Gastroesophageal sphincter (tissue), 4 donors: ENCODE measurements around the gene IL12B. TPM values are rescaled to one million over a fixed set of nuclear protein-coding genes. Genes with fewer than 3 reads are reported as not detected.

Source experiments
- ATAC-seq: fragments of 150-250 bp; one replicate; pipeline ENCODE4 v1.9.1; 2016; ENCODE audit warnings: mild to moderate bottlenecking, moderate library complexity
- H3K27ac ChIP-seq, 4 donors: fragments of 200-600 bp; sonication (generic) in 3 of 4; 1 replicate in 3 of 4; 2 replicates in 1 of 4; pipeline ENCODE4 v1.5.1; 2016 to 2019
- H3K27me3 ChIP-seq: fragments of 200-600 bp; sonication (generic); one replicate; pipeline ENCODE4 v1.5.1; 2019
- H3K36me3 ChIP-seq, 2 donors: fragments of 200-600 bp; sonication (generic); one replicate each; pipeline ENCODE4 v1.5.1; 2019; ENCODE audit warnings: control low read depth in 1 of 2
- H3K4me1 ChIP-seq, 3 donors: fragments of 200-600 bp; sonication (generic); 1 replicate in 2 of 3; 2 replicates in 1 of 3; pipeline ENCODE4 v1.5.1; 2016 to 2019; ENCODE audit warnings: control low read depth in 2 of 3
- H3K4me3 ChIP-seq, 2 donors: fragments of 200-600 bp; sonication (generic); one replicate each; pipeline ENCODE4 v1.5.1; 2019; ENCODE audit warnings: mild to moderate bottlenecking in 1 of 2, moderate library complexity in 1 of 2
- H3K9me3 ChIP-seq, 3 donors: fragments of 200-600 bp; sonication (generic); one replicate each; pipeline ENCODE4 v1.5.1; 2017 to 2019; ENCODE audit warnings: control low read depth in 2 of 3
- EP300 ChIP-seq: sonication (generic); formaldehyde crosslinking; IDR thresholded peaks from one replicate; pipeline ENCODE4 v1.6.1; 2017; ENCODE audit warnings: antibody characterized with exemption, mild to moderate bottlenecking
- POLR2A ChIP-seq, 2 donors: fragments of 450-650 bp; IDR thresholded peaks; one replicate each; pipeline ENCODE4 v1.6.1; 2017; ENCODE audit warnings: antibody characterized with exemption in 2 of 2, mild to moderate bottlenecking in 2 of 2, moderate library complexity in 1 of 2
- POLR2AphosphoS5 ChIP-seq: sonication (generic); formaldehyde crosslinking; IDR thresholded peaks from one replicate; pipeline ENCODE4 v1.6.1; 2017; ENCODE audit warnings: antibody characterized with exemption
- WGBS, 2 donors: methylation state at CpG; one replicate each; pipeline ENCODE4 v1.1.5; 2018; ENCODE audit warnings: low coverage in 1 of 2; 5-methylcytosine and 5-hydroxymethylcytosine counted together
- total RNA-seq, 4 donors: library from RNA; depleted of rRNA; stranded (reverse); fragments of >200 nt; gene quantifications; one replicate each; pipeline ENCODE4 v1.1.0, GENCODE V29; 2016
- TF ChIP-seq, protein P1 (sequence below), 4 experiments: fragments of 200-600 bp in 2 of 4; fragments of 450-650 bp in 2 of 4; sonication (generic) in 1 of 4; IDR thresholded peaks; one replicate each; pipeline ENCODE4 v1.5.1; 2017 to 2019; ENCODE audit warnings: antibody characterized with exemption in 4 of 4, mild to moderate bottlenecking in 2 of 4, moderate library complexity in 2 of 4

Gene IL12B
- total RNA-seq, 4 donors from 2014 or later, result not detected

DNA sequence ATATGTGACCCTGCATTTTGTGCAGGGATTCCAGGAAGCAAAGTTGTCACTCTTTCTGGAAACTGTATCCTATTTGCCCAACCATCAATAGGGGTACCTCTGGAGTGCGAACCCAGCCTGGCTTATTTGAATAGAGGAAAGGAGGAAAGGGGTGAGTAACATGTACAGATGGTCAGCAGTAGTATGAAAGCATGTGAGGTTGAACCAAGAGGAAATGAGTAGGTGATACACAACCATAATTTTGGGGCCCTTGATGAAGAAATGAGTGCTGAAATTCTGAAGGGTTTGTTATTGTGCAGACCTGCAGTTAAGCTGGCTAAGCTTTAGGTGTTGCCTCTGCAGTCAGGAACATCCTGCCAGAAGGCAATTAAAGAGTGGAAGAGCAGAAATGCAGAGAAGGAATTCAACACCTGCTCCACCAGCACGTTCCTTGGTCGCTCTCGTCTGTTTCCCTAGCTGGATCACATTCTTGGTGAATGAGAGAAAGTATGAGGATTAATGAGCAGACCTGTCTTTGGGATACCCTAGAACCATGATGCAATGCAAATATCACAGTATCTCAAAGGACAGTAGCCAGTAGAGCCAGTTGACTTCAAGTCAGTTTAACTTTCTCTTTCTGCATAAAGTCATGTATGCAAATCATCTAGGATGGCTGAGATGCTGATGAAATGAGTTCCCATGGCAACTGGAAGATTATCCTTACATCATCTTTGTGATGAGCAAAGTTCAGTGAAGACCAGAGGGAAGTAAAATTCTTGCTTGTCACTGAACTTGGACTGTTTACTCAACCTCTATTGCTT, 13.2 kb upstream of the IL12B start:
- H3K27ac ChIP-seq, result no peak overlapping the region
- H3K36me3 ChIP-seq, result no peaks in the 10 kb centered on the region
- H3K9me3 ChIP-seq, result peaks cover 0 to 18% (median 0%) of the 10 kb centered on the region in 3 donors
- H3K4me3 ChIP-seq, result no peak overlapping the region
- ATAC-seq, result no peak
- 82% methylated on average over 4 of the region's 4 CpGs for WGBS, 2 donors
- TF ChIP-seq POLR2A (IDR thresholded peaks at IDR 0.05) (no peak), EP300 (no peak), POLR2AphosphoS5 (no peak)
- TF ChIP-seq, protein P1, sequence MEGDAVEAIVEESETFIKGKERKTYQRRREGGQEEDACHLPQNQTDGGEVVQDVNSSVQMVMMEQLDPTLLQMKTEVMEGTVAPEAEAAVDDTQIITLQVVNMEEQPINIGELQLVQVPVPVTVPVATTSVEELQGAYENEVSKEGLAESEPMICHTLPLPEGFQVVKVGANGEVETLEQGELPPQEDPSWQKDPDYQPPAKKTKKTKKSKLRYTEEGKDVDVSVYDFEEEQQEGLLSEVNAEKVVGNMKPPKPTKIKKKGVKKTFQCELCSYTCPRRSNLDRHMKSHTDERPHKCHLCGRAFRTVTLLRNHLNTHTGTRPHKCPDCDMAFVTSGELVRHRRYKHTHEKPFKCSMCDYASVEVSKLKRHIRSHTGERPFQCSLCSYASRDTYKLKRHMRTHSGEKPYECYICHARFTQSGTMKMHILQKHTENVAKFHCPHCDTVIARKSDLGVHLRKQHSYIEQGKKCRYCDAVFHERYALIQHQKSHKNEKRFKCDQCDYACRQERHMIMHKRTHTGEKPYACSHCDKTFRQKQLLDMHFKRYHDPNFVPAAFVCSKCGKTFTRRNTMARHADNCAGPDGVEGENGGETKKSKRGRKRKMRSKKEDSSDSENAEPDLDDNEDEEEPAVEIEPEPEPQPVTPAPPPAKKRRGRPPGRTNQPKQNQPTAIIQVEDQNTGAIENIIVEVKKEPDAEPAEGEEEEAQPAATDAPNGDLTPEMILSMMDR (IDR thresholded peaks at IDR 0.05), result no peak
- no peaks in the 10 kb centered on the region for H3K27me3 ChIP-seq
- H3K4me1 ChIP-seq, result no peaks in the 10 kb centered on the region

DNA sequence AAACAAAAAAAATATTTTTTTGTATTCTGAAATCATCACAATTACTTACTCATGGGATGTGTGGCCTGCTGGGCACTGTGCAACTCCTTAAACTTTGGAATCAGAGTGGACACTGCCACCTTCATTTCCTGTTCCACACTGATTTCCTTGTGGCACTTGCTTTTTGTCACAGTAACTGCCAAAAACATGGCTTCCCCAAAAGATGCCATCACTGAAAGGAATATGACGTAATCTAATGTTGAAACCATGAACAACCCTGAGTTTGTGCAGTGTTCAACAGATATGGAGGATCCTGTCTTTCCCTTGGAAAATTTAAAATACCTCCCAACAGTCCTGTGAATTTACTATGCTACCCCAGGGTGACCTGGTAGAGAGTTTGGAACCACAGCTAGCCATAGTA, 12.6 kb upstream of the IL12B start:
- peaks cover 0 to 18% (median 0%) of the 10 kb centered on the region in 3 donors for H3K9me3 ChIP-seq
- no peaks in the 10 kb centered on the region for H3K27me3 ChIP-seq
- no peak for ATAC-seq
- TF ChIP-seq POLR2A (IDR thresholded peaks at IDR 0.05) (no peak), POLR2AphosphoS5 (no peak), EP300 (no peak)
- TF ChIP-seq, protein P1 (IDR thresholded peaks at IDR 0.05), result no peak
- H3K4me1 ChIP-seq, result no peaks in the 10 kb centered on the region
- H3K4me3 ChIP-seq, result no peak overlapping the region
- H3K27ac ChIP-seq, result no peak overlapping the region
- 67 to 88% methylated on average over 1 of the region's 1 CpG for WGBS, 2 donors
- no peaks in the 10 kb centered on the region for H3K36me3 ChIP-seq

DNA sequence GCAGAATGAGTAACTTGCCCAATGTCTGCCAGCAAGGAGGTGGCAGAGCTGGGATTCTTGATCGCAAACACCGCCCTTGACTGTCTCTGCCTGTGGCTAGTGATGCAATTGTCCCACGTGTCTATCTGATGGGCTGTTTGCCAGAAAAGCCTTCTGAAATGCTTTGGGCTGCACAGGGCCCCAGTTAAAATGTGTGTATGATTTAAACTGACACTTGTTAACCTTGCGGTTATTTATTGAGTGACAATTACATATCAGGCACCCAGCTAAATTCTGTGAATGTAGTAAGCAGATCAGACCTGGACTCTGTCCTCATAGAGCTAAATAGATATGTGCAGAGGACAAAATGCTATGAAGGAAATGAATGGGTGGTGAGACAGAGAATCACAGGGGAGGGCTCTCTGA, 11.6 kb upstream of the IL12B start:
- Histone ChIP-seq H3K9me3 (peaks cover 0 to 18% (median 0%) of the 10 kb centered on the region in 3 donors), H3K27ac (no peak overlapping the region), H3K4me3 (no peak overlapping the region), H3K36me3 (no peaks in the 10 kb centered on the region), H3K4me1 (no peaks in the 10 kb centered on the region), H3K27me3 (no peaks in the 10 kb centered on the region)
- WGBS, 2 donors, result 34 to 52% methylated on average over 3 to 4 of the region's 4 CpGs
- TF ChIP-seq, protein P1 (IDR thresholded peaks at IDR 0.05), result no peak
- TF ChIP-seq POLR2A (IDR thresholded peaks at IDR 0.05), result no peak
- no peak for TF ChIP-seq POLR2AphosphoS5
- no peak for TF ChIP-seq EP300
- peak; percentile 47 for ATAC-seq

DNA sequence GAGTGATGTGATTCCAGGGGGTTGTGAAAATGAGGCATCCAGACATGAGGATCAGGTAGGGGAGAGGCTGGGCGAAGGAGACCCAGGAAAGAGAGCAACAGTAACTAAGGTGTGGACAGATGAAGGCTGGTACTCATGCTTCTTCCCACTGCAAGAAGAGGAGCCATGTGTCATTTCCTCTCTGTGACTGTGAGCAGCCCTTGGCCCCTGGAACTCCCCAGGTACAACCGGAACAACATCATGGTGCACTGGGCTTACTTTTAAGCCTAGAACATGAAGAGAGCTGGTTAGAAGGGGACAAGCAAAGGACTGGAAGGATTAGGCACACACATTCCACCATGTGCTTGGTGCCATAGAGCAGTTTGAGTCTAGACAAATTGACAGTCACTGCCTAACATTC, 10.9 kb upstream of the IL12B start:
- Histone ChIP-seq H3K4me1 (no peaks in the 10 kb centered on the region), H3K36me3 (no peaks in the 10 kb centered on the region), H3K4me3 (no peak overlapping the region), H3K9me3 (peaks cover 0 to 18% (median 0%) of the 10 kb centered on the region in 3 donors), H3K27me3 (no peaks in the 10 kb centered on the region), H3K27ac (no peak overlapping the region)
- 88 to 96% methylated on average over 1 to 2 of the region's 2 CpGs for WGBS, 2 donors
- TF ChIP-seq EP300, result no peak
- TF ChIP-seq POLR2AphosphoS5, result no peak
- TF ChIP-seq, protein P1 (IDR thresholded peaks at IDR 0.05), result no peak
- TF ChIP-seq POLR2A (IDR thresholded peaks at IDR 0.05), result no peak
- ATAC-seq, result no peak

DNA sequence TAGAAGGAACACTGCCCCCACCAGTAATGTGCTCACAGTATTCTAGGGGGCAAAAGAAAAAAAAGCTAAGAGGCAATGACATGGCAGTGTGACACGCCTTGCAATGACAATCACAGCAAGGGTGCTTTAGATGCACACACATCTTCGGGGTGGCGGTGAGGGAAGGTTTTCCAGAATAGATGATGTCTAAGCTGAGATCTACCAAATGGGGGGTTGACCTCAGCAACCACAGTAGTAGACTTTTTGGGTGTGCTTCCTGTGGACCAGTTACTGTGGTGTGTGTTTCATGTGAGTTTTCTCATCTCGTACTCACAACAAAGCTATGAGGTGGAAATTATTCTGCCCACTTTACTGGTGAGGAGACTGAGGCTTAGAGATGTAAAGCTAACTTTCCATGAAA, 10.2 kb upstream of the IL12B start:
- peaks cover 0 to 17% (median 0%) of the 10 kb centered on the region in 3 donors for H3K9me3 ChIP-seq

More for the DNA sequence above, 10.2 kb upstream of the IL12B start:
- ATAC-seq, result no peak
- Histone ChIP-seq H3K27ac (no peak overlapping the region), H3K4me3 (no peak overlapping the region), H3K4me1 (no peaks in the 10 kb centered on the region), H3K27me3 (no peaks in the 10 kb centered on the region), H3K36me3 (no peaks in the 10 kb centered on the region)
- TF ChIP-seq EP300 (no peak), POLR2AphosphoS5 (no peak), POLR2A (IDR thresholded peaks at IDR 0.05) (no peak)
- TF ChIP-seq, protein P1 (IDR thresholded peaks at IDR 0.05), result no peak
- 89 to 100% methylated on average over 3 to 4 of the region's 4 CpGs for WGBS, 2 donors
